ENCODE measurements around the gene PAM.

PAM gene

GRCh38 chr5:102920762-102921161 is 165.7 kb downstream of the PAM start:
- no peaks in the 10 kb centered on the region for H3K27me3 Mint-ChIP-seq
- peaks cover 37% of the 10 kb centered on the region for H3K36me3 Mint-ChIP-seq (ENCODE audit: low read depth)
- H3K4me3 Mint-ChIP-seq, result no peak overlapping the region
- no peaks in the 10 kb centered on the region for H3K9me3 Mint-ChIP-seq
- H3K4me1 Mint-ChIP-seq (ENCODE audit: low read depth), result no peaks in the 10 kb centered on the region
- no peak overlapping the region for H3K27ac Mint-ChIP-seq

GRCh38 chr5:102921341-102922044 is 166.4 kb downstream of the PAM start:
- Mint-ChIP-seq H3K4me3 (no peak overlapping the region), H3K27ac (no peak overlapping the region), H3K36me3 (ENCODE audit: low read depth) (peaks cover 38% of the 10 kb centered on the region), H3K9me3 (no peaks in the 10 kb centered on the region), H3K27me3 (no peaks in the 10 kb centered on the region), H3K4me1 (ENCODE audit: low read depth) (no peaks in the 10 kb centered on the region)

GRCh38 chr5:102922111-102922720 is 167.1 kb downstream of the PAM start:
- no peak overlapping the region for H3K4me3 Mint-ChIP-seq
- peaks cover 42% of the 10 kb centered on the region for H3K36me3 Mint-ChIP-seq (ENCODE audit: low read depth)
- no peaks in the 10 kb centered on the region for H3K9me3 Mint-ChIP-seq
- no peaks in the 10 kb centered on the region for H3K27me3 Mint-ChIP-seq
- H3K4me1 Mint-ChIP-seq (ENCODE audit: low read depth), result no peaks in the 10 kb centered on the region
- H3K27ac Mint-ChIP-seq, result no peak overlapping the region

GRCh38 chr5:102922799-102923477 is 167.8 kb downstream of the PAM start:
- Mint-ChIP-seq H3K27me3 (no peaks in the 10 kb centered on the region), H3K27ac (no peak overlapping the region), H3K4me1 (ENCODE audit: low read depth) (no peaks in the 10 kb centered on the region), H3K36me3 (ENCODE audit: low read depth) (peaks cover 42% of the 10 kb centered on the region), H3K4me3 (no peak overlapping the region), H3K9me3 (no peaks in the 10 kb centered on the region)

GRCh38 chr5:102924963-102925362 is 169.9 kb downstream of the PAM start:
- H3K27ac Mint-ChIP-seq, result no peak overlapping the region
- H3K36me3 Mint-ChIP-seq (ENCODE audit: low read depth), result peaks cover 46% of the 10 kb centered on the region
- no peaks in the 10 kb centered on the region for H3K27me3 Mint-ChIP-seq
- H3K4me3 Mint-ChIP-seq, result no peak overlapping the region
- H3K9me3 Mint-ChIP-seq, result no peaks in the 10 kb centered on the region
- H3K4me1 Mint-ChIP-seq (ENCODE audit: low read depth), result no peaks in the 10 kb centered on the region

- Mint-ChIP-seq H3K27ac (no peak overlapping the region), H3K4me1 (ENCODE audit: low read depth) (no peaks in the 10 kb centered on the region), H3K9me3 (no peaks in the 10 kb centered on the region), H3K4me3 (no peak overlapping the region), H3K27me3 (no peaks in the 10 kb centered on the region), H3K36me3 (ENCODE audit: low read depth) (peaks cover 52% of the 10 kb centered on the region)
Measured at GRCh38 chr5:102927007-102927406, 171.9 kb downstream of the PAM start.

GRCh38 chr5:102930244-102930643 is 175.1 kb downstream of the PAM start:
- H3K27ac Mint-ChIP-seq, result no peak overlapping the region
- H3K36me3 Mint-ChIP-seq (ENCODE audit: low read depth), result peaks cover 50% of the 10 kb centered on the region
- peaks cover 7% of the 10 kb centered on the region for H3K4me1 Mint-ChIP-seq (ENCODE audit: low read depth)
- H3K27me3 Mint-ChIP-seq, result no peaks in the 10 kb centered on the region
- no peak overlapping the region for H3K4me3 Mint-ChIP-seq
- H3K9me3 Mint-ChIP-seq, result no peaks in the 10 kb centered on the region

GRCh38 chr5:102931085-102931725 is 176.1 kb downstream of the PAM start:
- Mint-ChIP-seq H3K4me3 (no peak overlapping the region), H3K36me3 (ENCODE audit: low read depth) (peaks cover 48% of the 10 kb centered on the region), H3K4me1 (ENCODE audit: low read depth) (peaks cover 17% of the 10 kb centered on the region), H3K27ac (no peak overlapping the region), H3K9me3 (no peaks in the 10 kb centered on the region), H3K27me3 (no peaks in the 10 kb centered on the region)

GRCh38 chr5:102932781-102933180 is 177.7 kb downstream of the PAM start:
- peaks cover 20% of the 10 kb centered on the region for H3K4me1 Mint-ChIP-seq (ENCODE audit: low read depth)
- H3K27me3 Mint-ChIP-seq, result no peaks in the 10 kb centered on the region
- no peak overlapping the region for H3K4me3 Mint-ChIP-seq
- no peak overlapping the region for H3K27ac Mint-ChIP-seq
- H3K36me3 Mint-ChIP-seq (ENCODE audit: low read depth), result peaks cover 45% of the 10 kb centered on the region
- no peaks in the 10 kb centered on the region for H3K9me3 Mint-ChIP-seq

- Mint-ChIP-seq H3K4me3 (no peak overlapping the region), H3K27me3 (no peaks in the 10 kb centered on the region), H3K36me3 (ENCODE audit: low read depth) (peaks cover 45% of the 10 kb centered on the region), H3K9me3 (no peaks in the 10 kb centered on the region), H3K27ac (no peak overlapping the region), H3K4me1 (ENCODE audit: low read depth) (peaks cover 20% of the 10 kb centered on the region)
Measured at GRCh38 chr5:102933316-102933715, 178.2 kb downstream of the PAM start.

- H3K4me3 Mint-ChIP-seq, result no peak overlapping the region
Measured at GRCh38 chr5:102933721-102934459, 178.8 kb downstream of the PAM start.

GRCh38 chr5:102937894-102938293 is 182.8 kb downstream of the PAM start:
- H3K4me3 Mint-ChIP-seq, result no peak overlapping the region
- H3K27me3 Mint-ChIP-seq, result no peaks in the 10 kb centered on the region
- H3K9me3 Mint-ChIP-seq, result no peaks in the 10 kb centered on the region
- no peak overlapping the region for H3K27ac Mint-ChIP-seq
- H3K36me3 Mint-ChIP-seq (ENCODE audit: low read depth), result peaks cover 25% of the 10 kb centered on the region
- H3K4me1 Mint-ChIP-seq (ENCODE audit: low read depth), result peaks cover 17% of the 10 kb centered on the region

More at GRCh38 chr5:102933721-102934459, 178.8 kb downstream of the PAM start:
- Mint-ChIP-seq H3K27me3 (no peaks in the 10 kb centered on the region), H3K9me3 (no peaks in the 10 kb centered on the region), H3K27ac (no peak overlapping the region), H3K4me1 (ENCODE audit: low read depth) (peaks cover 20% of the 10 kb centered on the region), H3K36me3 (ENCODE audit: low read depth) (peaks cover 44% of the 10 kb centered on the region)

GRCh38 chr5:102941111-102941510 is 186.0 kb downstream of the PAM start:
- no peak overlapping the region for H3K4me3 Mint-ChIP-seq
- peaks cover 4% of the 10 kb centered on the region for H3K4me1 Mint-ChIP-seq (ENCODE audit: low read depth)
- H3K27me3 Mint-ChIP-seq, result no peaks in the 10 kb centered on the region
- peaks cover 21% of the 10 kb centered on the region for H3K36me3 Mint-ChIP-seq (ENCODE audit: low read depth)
- no peak overlapping the region for H3K27ac Mint-ChIP-seq
- no peaks in the 10 kb centered on the region for H3K9me3 Mint-ChIP-seq

GRCh38 chr5:102946414-102946813 is 191.3 kb downstream of the PAM start:
- H3K4me1 Mint-ChIP-seq (ENCODE audit: low read depth), result no peaks in the 10 kb centered on the region
- no peak overlapping the region for H3K27ac Mint-ChIP-seq
- H3K27me3 Mint-ChIP-seq, result no peaks in the 10 kb centered on the region
- H3K9me3 Mint-ChIP-seq, result no peaks in the 10 kb centered on the region
- H3K36me3 Mint-ChIP-seq (ENCODE audit: low read depth), result peaks cover 49% of the 10 kb centered on the region
- H3K4me3 Mint-ChIP-seq, result no peak overlapping the region
